DMS53 (cell line): ENCODE data around the gene REC114.
"Not testable (repeated sequence)": the region's sequence is repeated elsewhere in the genome, so short reads cannot be mapped to it uniquely, and the experiment has no call there.

ENCODE experiments used
- DNase-seq: peaks from one replicate; lab custom pipeline; 2025; lab: John Stamatoyannopoulos, UW

REC114 gene

DNA sequence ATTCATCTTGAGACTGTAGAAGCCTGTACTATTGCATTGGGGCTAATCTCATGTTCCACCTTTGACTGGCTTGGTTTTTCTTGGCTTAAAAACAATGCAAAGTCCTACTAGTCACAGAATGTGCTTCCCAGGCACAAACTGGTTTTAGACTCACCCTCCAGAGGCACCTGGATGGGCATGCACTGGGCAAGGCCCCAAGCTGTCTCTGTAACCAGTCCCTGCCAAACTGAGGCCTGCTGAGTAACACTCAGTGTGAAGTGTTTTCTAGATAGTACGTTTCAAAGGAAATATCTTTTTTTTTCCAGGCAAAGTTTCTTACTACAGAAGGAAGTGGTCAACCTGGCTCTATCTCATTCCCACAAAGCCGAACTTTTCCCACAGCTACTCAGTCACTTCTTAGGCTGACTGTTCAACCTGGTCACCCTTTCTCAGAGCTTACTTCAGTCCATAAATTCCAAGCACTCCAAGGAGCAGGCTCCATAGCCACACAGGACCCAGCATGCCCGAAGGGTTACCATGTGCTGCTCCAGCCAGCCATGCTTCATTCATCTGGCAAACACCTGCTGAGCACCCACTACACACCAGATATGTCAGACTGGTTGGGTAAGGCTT is 132.8 kb downstream of the REC114 start:
- no peak for DNase-seq

- not testable (repeated sequence) for DNase-seq
Observed at GRCh38 chr15:73577593-73577992, 134.6 kb downstream of the REC114 start.

DNA sequence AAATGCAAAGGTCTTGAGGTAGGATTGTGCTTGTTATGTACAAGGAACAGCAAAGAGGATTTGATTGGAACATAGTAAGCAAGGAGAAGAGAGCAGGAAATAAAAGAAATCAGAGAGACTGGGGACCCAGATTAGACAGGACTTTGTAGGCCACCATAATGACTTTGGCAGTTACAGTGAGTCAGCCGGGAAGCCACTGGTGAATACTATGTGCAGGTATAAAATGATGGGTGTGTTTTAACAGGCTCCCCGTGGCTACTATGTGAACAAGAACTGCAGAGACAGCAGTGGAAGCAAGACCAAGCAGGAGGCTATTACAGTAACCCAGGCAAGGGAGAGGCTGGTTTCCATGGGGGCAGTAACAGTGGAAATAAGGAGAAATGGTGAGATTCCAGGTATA is 135.1 kb downstream of the REC114 start:
- DNase-seq = no peak

- no peak for DNase-seq
Observed at GRCh38 chr15:73582851-73583379, 140.0 kb downstream of the REC114 start.

- DNase-seq = no peak
Observed at GRCh38 chr15:73583544-73583943, 140.6 kb downstream of the REC114 start.

GRCh38 chr15:73584699-73585420 is 141.9 kb downstream of the REC114 start:
- DNase-seq = no peak

DNA sequence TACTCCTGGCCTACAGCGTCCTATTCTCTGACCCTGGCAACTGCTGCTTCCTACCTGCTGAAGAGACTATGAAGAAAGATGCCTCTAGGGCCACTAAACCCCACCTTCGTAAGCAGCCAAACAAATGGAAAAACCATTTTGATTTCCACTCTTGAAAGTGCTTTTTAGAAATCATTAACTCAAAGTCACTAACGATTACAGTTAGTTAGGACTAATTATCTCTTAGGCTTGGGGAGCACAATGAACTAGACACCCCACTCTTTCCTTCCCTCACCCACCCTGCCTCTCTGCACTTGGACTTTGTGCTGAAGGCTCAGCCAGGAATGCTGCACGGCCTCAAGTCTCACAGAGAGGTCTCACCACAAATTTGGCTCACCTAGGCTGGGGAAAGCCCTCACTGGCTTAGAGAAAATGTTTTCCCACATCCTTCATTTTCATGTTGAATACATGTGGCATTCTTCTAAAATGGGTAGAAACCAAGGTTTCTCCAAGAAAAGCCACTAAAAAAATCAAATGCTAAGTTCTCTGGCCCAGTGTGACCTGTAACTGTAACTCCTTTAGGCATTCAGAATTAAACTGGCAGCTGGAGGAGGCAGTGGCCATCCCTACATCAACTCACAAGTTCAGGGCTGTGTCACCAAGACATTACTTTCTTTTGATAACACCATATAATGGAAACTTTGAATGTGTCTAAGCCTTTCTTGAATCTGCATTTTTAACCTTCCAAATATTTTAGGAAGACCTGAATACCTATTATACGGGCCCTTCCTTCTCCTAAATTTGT is 143.1 kb downstream of the REC114 start:
- no peak for DNase-seq

DNA sequence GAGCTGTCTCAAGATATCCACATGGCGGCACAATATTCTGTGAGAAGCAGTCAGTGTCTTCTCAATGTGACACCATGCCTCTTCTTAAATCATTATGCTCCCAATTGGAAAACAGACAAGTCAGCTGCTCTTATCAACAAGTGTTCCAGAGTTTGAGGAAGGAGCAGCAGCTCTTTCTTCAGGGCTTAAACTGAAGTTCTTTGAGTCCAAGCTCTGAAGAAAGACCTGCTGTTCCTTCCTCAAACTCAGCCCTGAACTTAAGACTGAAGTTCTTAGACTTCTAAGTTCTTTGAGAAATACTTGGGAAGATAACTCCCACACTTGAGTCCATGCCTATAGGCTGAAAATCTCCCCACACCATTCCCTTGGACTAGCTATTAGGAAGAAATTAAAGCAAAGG is 146.8 kb downstream of the REC114 start:
- no peak for DNase-seq

DNA sequence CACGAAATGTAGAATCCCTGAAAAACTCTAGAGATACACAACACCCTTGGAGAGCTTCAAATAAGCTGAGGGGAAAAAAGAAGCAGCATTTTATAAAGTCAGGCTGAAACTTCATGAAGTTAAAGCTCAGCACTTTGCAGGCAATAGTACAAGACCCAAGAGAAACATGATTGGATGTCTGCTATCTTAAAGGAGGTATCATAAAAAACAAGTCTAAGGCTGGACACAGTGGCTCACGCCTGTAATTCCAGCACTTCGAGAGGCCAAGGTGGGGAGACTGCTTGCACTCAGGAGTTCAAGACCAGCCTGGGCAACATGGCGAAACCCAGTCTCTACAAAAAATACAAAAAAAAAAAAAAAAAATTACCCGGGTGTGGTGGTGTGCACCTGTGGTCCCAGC is 147.3 kb downstream of the REC114 start:
- no peak for DNase-seq

DNA sequence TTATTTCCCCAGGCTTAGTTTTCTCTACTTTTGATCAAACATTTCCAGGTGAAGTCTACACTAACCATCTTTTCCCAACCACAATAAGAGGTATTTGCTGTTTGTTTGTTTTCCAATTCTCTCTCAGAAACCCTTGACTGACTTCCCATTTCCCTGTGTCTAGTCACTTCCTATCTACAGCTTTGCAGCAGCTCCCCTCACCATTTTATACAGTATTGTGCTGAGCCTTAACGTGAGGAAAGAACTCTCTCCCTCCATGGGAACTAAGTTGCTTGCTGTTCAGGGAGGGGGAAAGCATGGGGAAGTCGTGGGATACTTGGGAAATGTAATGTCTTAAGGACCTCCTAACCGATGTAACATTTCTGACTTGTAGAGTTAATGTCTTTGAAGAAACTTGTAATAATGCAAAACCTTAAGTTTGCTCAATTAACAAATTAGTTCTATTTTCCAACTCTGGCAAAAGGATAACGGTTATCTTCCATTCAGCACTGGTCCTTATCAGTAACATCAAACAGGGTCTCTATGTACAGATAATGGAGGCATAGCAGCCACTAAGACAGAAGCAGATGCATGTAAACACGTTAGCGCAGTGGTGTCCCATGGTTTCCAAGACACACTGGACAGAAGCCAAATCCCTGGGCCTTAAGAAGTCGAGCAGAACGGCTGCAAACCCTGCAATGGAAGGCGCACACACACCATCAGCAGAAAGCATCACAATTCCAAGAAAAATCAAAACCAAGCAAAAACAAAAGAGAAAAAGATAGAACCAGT is 150.5 kb downstream of the REC114 start:
- DNase-seq = peak; percentile 28

- no peak for DNase-seq
Observed at GRCh38 chr15:73594109-73594508, 151.1 kb downstream of the REC114 start.

DNA sequence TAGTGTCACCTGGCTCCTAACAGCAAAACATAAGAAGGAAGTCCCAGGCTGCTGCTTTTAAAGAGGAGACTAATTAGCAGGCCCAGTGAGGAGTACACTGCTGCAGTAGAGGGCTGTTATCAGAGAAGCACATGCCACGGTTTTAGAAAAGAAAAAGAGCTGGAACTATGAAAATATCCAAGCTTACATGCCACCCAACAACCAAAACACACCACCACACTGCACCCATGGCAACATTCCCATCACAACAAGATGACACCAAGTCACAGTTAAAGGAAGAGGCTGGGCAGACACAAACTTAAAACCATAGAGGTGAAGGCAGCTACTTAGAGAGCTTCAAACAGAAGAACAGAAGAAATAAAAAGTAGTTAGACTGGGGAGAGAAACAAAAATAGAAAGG is 153.2 kb downstream of the REC114 start:
- peak; percentile 7 for DNase-seq

- no peak for DNase-seq
Observed at GRCh38 chr15:73597036-73597638, 154.2 kb downstream of the REC114 start.

- no peak for DNase-seq
Observed at GRCh38 chr15:73598530-73599160, 155.7 kb downstream of the REC114 start.

- no peak for DNase-seq
Observed at GRCh38 chr15:73599934-73600333, 157.0 kb downstream of the REC114 start.

DNA sequence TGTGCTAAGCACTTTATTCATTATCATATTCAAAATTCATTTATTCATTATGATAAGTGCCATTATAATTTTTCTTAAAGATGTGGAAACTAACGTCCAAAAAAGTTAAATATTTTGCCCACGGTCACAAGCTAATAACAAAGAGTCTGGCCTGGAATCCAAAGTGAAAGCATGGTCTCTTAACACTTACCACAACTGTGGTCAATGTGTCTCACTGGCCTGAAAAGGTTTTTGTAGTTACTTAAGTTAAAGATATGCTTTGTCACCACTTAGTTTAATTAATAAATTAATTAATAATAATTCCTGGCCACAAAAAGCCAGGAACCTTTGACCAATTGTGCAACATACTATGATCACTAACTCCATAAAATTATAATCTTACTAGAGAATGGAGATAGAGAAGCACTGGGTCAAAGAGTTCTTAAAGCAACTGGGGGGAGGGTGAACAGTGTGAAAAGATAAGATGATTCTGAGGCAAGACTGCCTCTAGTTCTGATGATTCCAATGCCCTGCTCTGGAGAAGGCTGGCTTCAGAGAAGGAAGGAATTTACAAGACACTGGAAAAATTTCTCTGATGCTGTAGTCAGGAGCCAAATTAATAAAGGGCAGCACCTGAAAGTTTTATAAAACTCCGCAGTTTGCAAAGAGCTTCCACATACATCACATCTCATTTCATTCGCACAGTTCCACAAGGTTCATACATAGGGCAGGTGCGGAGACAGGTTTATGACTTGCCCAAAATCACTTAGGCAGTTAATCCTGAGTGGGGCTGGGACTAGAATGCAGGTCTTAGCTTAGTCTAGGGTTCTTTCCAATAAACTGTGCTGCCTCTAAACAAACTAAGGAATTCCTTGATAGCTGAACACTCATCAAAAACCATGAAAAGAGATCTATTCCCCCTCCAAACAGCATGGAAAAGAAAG is 157.7 kb downstream of the REC114 start:
- DNase-seq = no peak

DNA sequence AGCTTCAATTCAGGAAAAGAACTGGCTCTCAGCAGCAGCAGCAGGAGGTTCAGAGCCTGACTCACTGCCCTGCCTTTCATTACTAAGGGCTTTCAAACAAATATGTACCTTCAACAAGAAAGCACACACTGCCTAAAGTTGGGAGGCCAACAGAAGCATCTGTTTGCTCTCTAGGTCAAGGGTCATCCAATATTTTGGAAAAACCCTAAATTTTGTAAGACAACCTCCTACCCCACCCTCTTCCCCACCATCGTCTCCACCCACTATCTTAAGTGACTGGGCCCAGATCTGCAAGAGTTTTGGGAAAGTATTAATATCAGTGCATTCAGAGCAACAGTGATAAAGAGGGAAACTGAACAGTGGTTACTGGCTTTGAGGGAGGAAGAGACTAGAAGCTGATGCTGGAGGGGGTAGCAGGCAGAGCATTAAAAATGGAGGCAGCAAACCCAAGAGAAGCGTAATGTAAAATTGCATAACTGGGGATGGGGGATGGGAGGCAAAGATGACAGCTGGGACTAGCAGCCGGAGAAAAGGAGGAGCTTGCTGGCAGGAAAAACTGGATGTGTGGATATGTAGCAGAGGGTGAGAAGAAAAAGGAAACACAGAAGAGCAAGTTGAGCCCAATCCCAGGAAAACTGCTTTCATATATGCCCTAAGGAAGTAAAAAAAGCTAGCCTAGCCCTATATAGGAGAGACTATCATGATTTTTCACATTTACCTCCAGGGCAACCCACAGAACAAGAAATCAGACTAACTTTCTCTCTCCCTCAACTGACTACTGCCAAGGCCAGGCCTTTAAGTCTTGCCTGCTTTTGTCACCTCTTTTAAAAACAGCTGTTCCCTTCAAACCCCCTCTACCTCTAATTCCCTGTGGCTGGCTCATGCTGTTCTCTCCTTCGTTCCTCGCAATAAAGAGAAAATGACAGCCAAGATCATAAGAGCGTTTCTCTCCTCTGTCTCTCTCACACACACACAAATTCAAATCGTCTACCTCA is 158.8 kb downstream of the REC114 start:
- DNase-seq = peak; percentile 64

- DNase-seq = peak; percentile 27
Observed at GRCh38 chr15:73602446-73602843, 159.5 kb downstream of the REC114 start.

GRCh38 chr15:73602992-73603391 is 160.0 kb downstream of the REC114 start:
- DNase-seq = peak; percentile 5
